Measurements from ENCODE around the gene SRR. TPM values are rescaled to one million over a fixed set of nuclear protein-coding genes. Genes with fewer than 3 reads are reported as not detected.

Gene SRR
- total and polyA plus RNA-seq, 2 donors (not counting 3 experiments of a cell fraction or from before 2014, with no cell fraction given) = 13.7 to 20.1 TPM

GRCh38 chr17:2373179-2373578 is 69.4 kb downstream of the SRR start:
- dilution Hi-C loops (cut with MboI; ENCODE audit: extremely low pct_ligation_motif_present, low sequenced_read_pairs) (no loop called here), intact Hi-C loops (cut with micrococcal nuclease) (no loop called here)
- POLR2A ChIA-PET = no interaction called here
- Histone ChIP-seq H3K9ac (replicated peaks; ENCODE audit: extremely low read depth, insufficient read depth, low read length) (no peak overlapping the region), H3K9me3 (replicated peaks; ENCODE audit: control insufficient read depth, insufficient read depth, low read length) (no peaks in the 10 kb centered on the region), H3K27me3 (ENCODE audit: control insufficient read depth in 2 of 2, insufficient read depth in 2 of 2, low read length in 2 of 2) (no peaks in the 10 kb centered on the region), H3K79me2 (ENCODE audit: control insufficient read depth, insufficient read depth, low read length) (no peaks in the 10 kb centered on the region), H3K27ac (ENCODE audit: insufficient read depth, low read depth, low read length) (no peak overlapping the region), H4K20me1 (replicated peaks; ENCODE audit: control insufficient read depth, extremely low read depth, insufficient read depth, low read length) (no peaks in the 10 kb centered on the region), H3K4me2 (ENCODE audit: insufficient read depth, low read length) (no peak overlapping the region), H3K36me3 (ENCODE audit: control insufficient read depth in 2 of 2, extremely low read depth in 1 of 2, insufficient read depth in 2 of 2, low read length in 2 of 2) (peaks cover 0 to 25% of the 10 kb centered on the region in 2 experiments), H3K9me1 (replicated peaks; ENCODE audit: control insufficient read depth, extremely low read depth, insufficient read depth, low read length) (no peaks in the 10 kb centered on the region), H2AFZ (ENCODE audit: low read depth, low read length) (no peak overlapping the region), H3K4me3 (replicated peaks in 1 of 3; ENCODE audit: insufficient read depth in 1 of 3, low read depth in 1 of 3, low read length in 3 of 3) (no peak overlapping the region), H3K4me1 (ENCODE audit: control insufficient read depth, extremely low read depth, insufficient read depth, low read length) (peaks cover 6% of the 10 kb centered on the region)
- TF ChIP-seq POLR2AphosphoS5 (IDR thresholded peaks at IDR 0.05; ENCODE audit: insufficient read depth, low read depth, low read length) = no peak
- TF ChIP-seq, protein P1, sequence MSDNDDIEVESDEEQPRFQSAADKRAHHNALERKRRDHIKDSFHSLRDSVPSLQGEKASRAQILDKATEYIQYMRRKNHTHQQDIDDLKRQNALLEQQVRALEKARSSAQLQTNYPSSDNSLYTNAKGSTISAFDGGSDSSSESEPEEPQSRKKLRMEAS (IDR thresholded peaks at IDR 0.05; ENCODE audit: insufficient read depth, insufficient read length) = no peak
- TF ChIP-seq CTCF (IDR thresholded peaks at IDR 0.05; ENCODE audit: extremely low read depth in 1 of 2, insufficient read depth in 1 of 2, low read depth in 1 of 2, low read length in 2 of 2) = no peak
- no peak for TF ChIP-seq JUN (IDR thresholded peaks at IDR 0.05; ENCODE audit: borderline replicate concordance, insufficient read depth, insufficient read length, low read depth)
- TF ChIP-seq GATA2 (IDR thresholded peaks at IDR 0.05; ENCODE audit: insufficient read depth, insufficient read length, low read depth, low read length) = no peak
- no peak for TF ChIP-seq MYC (IDR thresholded peaks at IDR 0.05; ENCODE audit: low read depth, low read length)
- no peak for TF ChIP-seq POLR2A (IDR thresholded peaks at IDR 0.05; ENCODE audit: low read depth, low read length)
- TF ChIP-seq FOS (IDR thresholded peaks at IDR 0.05; ENCODE audit: borderline replicate concordance, insufficient read depth, low read length) = no peak
- no peak for TF ChIP-seq EZH2 (IDR thresholded peaks at IDR 0.05; ENCODE audit: borderline replicate concordance, low read depth, low read length, severe bottlenecking)
- DNase-seq (ENCODE audit: low read depth, low spot score) (no peak), FAIRE-seq (no peak)
- no TSS peak for BruUV-seq (replicated peaks)
- CTCF ChIA-PET = interaction anchor here (0.8 to 6.4 kb wide), 4 partner anchors 10 to 43 kb away, joined by 3 to 47 read pairs (median 4); no protein-coding TSS in a partner anchor

Small RNA genes within 50 kb of the gene (small RNA-seq; reads per million reads assigned to genes)
- gene AC006435.3 (ENCODE audit: insufficient read depth, insufficient read length, low read depth, low replicate concordance) = not detected
- 27.4 reads per million, percentile 85 among the genes with 10 or more reads in this experiment for gene SNORD91A (ENCODE audit: insufficient read depth, insufficient read length, low read depth, low replicate concordance)
- 4.6 reads per million, percentile 34 among the genes with 10 or more reads in this experiment for gene SNORD91B (ENCODE audit: insufficient read depth, insufficient read length, low read depth, low replicate concordance)

Other genes starting within 250 kb of the SRR start
- gene HIC1, start 248.8 kb upstream of the SRR start, total RNA-seq = 25.8 and 35.5 TPM in 2 replicates
- 18.2 and 20.2 TPM in 2 replicates for gene HIC1, start 248.8 kb upstream of the SRR start, polyA plus RNA-seq
- 42.2 and 43.0 TPM in 2 replicates for gene SMG6, start 165 bp upstream of the SRR start, total RNA-seq
- 39.1 and 40.1 TPM in 2 replicates for gene SMG6, start 165 bp upstream of the SRR start, polyA plus RNA-seq
- gene TSR1, start 32.5 kb downstream of the SRR start, total RNA-seq = 35.0 and 39.9 TPM in 2 replicates
- 5.0 and 6.2 TPM in 2 replicates for gene TSR1, start 32.5 kb downstream of the SRR start, polyA plus RNA-seq
- 61.6 and 64.3 TPM in 2 replicates for gene SGSM2, start 33.6 kb downstream of the SRR start, total RNA-seq
- 94.5 and 122 TPM in 2 replicates for gene SGSM2, start 33.6 kb downstream of the SRR start, polyA plus RNA-seq
- 21.6 TPM in 2 replicates for gene MNT, start 97.1 kb downstream of the SRR start, total RNA-seq
- 4.1 and 6.6 TPM in 2 replicates for gene MNT, start 97.1 kb downstream of the SRR start, polyA plus RNA-seq
- 22.9 and 24.7 TPM in 2 replicates for gene METTL16, start 207.9 kb downstream of the SRR start, total RNA-seq
- 8.4 and 11.0 TPM in 2 replicates for gene METTL16, start 207.9 kb downstream of the SRR start, polyA plus RNA-seq

All from endothelial cell of umbilical vein (primary cell).